Stimulated activated naive CD4-positive, alpha-beta T cell (primary cell): ENCODE data around the gene AHCY.
A peak's percentile ranks its signal among the peaks of the same experiment; 100 is the strongest.
"Not testable (repeated sequence)": the region's sequence is repeated elsewhere in the genome, so short reads cannot be mapped to it uniquely, and the experiment has no call there.

Experiments used
- DNase-seq, 6 experiments: peaks; one replicate each; lab custom pipeline; 2025; lab: John Stamatoyannopoulos, UW

The AHCY gene

DNA sequence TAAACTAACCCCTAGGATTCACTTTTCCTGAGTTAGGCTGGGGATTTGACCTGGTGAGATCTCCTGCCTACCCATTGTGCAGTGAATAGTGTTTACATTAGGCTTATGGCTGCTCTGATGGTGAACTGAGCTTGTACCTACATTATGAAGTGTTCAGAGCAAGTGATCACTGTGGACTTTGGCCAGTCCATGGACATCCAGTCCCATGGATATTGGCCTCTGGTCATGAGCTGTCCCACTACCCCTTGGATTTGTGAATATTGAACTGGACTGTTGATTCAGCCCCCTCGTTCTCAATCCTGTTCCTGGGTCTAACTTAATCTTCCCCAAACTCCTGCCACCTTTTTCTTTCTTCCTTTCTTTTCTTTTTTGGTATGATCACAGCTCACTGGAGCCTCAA is 48.2 kb downstream of the AHCY start:
- no peak for DNase-seq

DNA sequence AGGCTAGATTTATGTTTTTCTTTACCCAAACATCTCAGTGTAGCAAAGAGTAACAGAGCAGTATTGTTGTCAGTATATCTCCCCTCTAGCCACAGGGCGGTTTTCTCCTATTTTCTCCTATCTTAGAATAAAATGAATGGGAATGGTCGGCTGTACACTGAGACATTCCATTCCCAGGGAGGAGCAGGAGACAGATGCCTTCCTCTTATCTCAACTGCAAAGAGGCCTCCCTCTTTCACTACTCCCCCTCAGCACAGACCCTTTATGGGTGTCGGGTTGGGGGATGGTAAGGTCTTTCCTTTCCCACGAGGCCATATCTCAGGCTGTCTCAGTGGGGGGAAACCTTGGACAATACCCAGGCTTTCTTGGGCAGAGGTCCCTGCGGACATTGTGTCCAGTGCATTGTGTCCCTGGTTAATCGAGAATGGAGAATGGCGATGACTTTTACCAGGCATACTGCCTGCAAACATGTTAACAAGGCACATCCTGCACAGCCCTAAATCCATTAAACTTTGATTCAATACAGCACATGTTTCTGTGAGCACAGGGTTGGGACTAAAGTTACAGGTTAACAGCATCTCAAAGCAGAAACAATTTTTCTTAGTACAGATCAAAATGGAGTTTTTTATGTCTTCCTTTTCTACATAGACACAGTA is 50.6 kb downstream of the AHCY start:
- DNase-seq = not testable (repeated sequence)

DNA sequence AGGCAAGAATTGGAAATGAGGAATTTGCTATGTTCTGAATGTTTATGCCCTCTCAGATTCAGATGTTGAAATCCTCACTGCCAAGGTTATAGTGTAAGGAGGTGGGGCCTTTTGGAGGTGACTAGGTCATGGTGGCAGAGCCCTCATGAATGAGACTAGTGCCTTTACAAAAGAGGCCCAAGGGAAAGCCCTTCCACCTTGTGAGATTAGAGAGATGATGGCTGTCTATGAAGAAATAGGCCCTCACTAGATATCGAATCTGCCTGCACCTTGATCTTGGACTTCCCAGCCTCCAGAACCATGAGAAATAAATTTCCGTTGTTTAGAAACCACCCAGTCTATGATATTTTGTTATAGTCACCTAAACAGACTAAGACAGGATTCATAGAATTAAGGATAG is 51.5 kb downstream of the AHCY start:
- no peak for DNase-seq

DNA sequence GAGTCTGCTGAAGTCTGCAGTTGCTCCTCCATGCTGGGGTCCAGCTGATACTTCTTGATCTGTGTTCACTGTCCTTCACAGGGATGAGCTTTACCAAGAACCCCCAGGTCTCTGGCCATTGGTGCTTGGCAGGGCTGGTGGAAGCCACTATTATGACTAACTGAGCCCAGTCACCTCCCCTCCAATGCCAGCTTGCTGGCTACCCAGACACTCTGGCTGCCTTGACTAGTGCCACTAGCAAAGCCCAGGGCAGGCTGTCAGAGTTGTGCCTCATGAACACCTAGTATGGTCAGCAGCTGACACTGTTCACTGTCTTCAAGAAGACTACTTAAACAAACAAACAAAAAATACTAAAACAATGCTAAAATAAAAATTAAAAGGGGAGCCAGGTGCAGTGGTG is 53.1 kb downstream of the AHCY start:
- DNase-seq = no peak

DNA sequence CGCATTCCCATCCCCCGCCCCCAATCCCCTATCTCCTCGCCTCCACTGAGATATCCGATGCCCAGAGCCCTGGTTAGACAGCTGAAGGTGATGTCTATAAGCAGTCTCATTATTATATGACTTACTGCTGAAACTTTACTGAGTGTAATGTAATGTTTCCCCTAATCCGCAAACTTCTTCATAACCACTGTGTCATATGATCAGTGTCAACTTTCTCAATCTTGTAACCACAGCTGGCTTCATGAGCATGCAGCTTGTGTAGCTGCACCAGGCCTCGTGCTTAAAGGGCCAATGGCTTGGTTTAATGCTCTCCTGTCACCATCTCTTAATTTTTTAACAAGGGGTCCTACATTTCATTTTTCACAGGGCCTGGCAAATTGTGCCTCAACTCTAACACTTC is 53.9 kb downstream of the AHCY start:
- no peak for DNase-seq

DNA sequence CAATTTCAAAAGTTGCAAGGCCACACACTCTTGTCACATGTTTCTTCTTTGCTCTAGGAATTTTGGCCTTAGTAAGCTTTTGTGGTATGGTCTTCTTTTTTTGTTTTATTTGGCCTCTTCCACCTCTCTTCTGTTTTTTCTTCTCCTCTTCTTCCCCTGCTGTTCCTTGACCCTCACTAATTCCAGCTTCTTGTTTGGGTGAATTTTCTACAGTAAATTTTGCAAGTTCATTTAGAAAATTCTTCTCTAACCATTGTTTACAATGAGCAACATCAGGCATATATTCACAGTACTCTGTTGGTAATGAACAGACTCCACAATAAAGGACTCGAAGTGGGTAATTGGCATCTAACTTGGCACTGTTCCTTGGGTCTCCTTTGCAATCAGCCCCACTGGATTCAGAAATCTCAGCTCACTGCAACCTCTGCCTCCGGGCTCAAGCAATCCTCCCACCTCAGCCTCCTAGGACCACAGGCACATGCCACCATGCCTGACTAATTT is 57.0 kb downstream of the AHCY start:
- DNase-seq = no peak

DNA sequence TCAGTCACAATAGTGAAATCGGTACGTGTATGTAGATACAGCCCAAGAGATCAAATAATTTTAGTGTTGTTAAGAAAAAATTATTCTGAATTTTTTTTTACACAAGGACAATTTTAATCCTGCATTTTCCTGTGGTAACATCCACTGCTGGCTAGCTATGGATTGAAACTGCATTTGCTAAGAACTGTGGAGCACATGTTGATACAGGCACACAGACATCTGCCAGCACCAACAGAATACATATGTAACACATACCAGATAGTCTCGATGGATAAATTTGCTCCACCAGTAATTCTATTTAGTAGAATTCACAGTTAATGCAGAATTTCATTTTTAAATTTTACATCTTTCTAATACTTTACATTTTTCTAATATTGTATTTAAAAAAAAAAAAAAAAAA is 59.8 kb downstream of the AHCY start:
- DNase-seq = no peak

DNA sequence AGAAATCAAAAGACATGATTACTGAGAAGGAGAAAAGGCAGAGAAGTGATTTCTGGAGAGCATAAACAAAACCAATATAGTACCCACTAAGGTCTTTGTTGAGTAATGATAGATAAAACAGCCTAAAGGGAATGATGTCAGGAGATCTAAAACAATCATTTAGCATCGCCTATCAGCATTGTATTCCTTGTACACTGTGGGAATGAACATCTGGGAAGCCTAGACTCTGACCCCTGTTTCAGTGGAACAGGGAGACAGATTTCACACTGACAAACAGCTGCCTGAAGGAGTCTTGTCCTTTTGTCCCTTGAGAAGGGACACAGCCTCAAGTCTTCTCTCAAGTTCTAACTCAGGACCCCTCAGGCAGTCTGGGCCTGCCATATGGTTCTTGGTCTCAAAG is 60.3 kb downstream of the AHCY start:
- no peak for DNase-seq

DNA sequence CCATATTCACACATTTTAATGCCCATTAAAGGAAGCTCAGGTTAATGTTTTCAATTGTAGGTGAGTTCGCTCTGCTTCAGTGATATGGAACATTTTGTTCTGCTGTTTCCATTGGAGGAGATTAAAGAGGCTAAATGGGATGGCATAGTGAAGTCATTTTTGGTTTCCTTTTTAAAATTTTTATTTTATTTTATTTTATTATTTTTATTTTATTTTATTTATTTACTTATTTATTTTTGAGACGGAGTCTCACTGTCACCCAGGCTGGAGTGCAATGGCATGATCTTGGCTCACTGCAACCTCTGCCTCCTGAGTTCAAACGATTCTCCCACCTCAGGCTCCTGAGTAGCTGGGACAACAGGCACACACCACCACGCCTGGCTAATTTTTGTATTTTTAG is 61.1 kb downstream of the AHCY start:
- not testable (repeated sequence) for DNase-seq

DNA sequence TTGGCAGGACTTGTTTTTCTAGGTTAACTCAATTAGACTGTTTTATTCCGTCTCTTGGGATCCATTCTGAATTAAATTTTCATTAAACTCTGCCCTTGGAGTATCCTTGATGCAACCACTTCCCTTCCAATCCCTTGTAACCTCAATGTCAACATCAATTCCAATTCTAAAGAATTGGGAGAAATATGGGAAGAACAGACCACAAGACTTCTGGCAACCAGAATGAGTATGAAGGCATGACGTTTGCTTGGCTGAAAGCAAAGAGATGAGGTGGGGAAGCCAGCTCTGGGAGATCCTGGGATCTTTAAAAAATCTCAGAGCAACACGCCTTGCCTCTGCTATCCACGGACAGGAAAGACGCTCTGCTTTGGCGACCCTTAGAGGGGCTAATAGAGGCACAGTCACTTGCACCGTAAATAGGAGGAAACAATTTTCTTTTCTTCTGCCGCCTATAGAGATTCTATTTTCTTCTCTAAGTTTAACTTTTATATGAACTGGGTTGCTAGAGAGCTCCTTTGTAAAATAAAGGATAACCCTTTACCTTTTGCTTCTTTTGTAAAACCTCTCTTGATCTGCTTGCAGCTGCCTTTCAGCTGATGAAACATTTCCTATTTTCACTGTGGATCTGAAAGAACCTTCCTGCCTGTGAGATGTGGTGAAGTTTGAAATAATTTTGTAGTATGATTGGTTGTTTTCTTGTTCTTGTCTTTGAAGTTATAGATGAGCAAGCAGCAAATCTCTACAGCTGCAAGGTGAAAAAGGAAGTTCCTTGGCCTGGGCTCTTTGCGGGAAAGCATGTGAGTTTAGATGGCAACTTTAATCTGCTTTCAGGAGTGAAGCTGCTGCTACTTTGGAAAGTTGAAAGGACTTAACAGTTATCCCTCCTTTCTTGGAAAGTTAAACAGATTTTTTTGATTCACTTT is 62.2 kb downstream of the AHCY start, which contains the start of gene ASIP:
ASIP (plus strand) TSS at position 731 of the 923 bp plus-strand sequence. CDS start 18,952 bp downstream, outside the sequence.
- peak in 3 of 6 experiments; percentile 44 to 52 (median 48) for DNase-seq

DNA sequence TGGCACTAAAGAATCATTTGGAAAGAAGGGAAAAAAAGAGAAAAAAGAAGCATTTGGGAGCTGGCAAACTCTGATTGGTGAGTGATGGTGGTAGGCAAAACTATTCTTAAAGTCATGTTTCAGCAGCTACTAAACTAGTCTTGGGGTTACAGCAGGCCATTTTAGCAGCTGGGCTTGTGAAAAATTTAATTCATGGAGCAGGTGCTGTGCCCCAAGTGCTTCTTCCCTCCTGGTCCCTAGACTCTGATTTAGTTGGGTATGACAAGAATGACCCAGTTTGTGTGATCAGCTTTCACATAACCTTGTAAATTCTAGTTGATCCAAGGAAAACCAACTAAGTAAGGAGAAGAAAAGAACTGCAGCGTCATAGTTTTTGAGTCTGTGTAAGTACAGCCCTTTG is 63.0 kb downstream of the AHCY start:
- DNase-seq = no peak

DNA sequence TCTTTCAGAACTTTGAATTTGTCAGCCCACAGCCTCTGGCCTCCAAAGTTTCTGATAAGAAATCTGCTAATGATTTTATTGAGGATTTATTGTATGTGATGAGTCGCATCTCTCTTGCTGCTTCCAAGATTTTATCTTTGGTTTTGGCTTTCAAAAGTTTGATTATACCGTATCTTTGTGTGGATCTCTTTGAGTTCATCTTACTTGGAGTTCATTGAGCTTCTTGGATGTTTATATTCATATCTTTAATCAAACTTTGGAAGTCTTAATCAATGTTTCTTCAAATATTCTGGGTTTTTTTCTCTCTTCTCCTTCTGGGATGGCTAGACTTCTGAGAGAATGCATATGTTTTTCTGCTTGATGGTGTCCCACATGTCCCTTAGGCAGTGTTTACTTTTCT is 65.2 kb downstream of the AHCY start:
- DNase-seq = no peak

DNA sequence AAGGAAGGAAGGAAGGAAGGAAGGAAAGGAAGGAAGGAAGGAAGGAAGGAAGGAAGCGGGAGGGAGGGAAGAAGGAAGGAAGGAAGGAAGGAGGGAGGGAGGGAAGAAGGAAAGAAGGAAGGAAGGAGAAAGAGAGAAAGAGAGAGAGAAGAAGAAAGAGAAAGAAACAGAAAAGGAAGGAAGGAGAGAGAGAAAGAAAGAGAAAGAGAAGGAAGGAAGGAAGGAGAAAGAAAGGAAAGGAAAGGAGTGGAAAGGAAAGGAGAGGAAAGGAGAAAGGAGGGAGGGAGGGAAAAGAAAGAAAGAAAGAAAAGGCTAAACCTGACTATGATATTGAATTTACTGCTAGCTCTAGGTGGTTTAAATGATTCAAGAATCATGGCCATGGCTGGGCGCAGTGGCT is 67.3 kb downstream of the AHCY start:
- no peak for DNase-seq

DNA sequence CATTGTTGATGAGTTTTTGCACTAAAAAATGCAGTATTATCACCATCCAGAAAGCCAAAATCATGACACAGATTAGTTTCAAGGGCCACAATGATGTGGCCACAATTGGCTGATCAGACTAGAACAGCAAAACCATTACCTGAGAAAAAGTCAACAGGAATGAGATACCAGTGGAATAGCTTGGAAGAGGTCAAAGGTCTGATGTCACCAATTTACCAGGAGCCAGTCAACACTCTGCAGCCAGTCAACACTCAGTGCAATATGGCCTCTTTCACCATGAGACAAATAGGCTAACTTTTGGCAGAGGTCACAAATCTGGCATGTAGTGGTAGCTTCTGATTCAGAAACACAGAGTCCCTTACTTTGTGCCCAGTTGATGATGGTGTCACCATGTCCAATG is 69.5 kb downstream of the AHCY start:
- DNase-seq = no peak

DNA sequence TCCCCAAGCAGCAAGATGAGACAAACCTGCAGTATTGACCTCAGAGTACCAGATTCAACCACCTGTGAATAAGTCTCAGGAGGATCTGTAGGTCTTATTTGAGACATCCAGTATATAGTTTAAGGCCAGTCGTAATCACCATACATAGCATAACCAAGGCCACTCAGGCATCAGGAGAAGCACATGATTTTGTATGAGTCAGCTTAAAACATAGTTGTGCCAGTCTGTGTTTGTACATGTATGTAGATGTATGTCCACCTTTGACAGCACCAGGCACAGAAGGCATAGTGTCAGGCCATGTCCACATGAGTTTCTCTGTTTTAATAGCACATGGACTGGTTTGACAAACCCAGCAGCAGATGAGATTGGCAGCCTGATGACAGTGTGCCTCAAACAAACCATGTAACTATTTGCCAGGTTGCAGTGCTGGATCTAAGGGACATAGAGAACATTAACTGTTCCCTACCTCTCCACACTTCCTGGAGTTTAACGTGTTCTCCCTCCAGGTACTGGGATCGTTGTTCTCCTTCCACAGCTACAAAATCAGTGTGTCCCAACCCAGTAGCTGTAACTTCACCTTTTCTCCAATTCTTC is 70.6 kb downstream of the AHCY start:
- DNase-seq = no peak

DNA sequence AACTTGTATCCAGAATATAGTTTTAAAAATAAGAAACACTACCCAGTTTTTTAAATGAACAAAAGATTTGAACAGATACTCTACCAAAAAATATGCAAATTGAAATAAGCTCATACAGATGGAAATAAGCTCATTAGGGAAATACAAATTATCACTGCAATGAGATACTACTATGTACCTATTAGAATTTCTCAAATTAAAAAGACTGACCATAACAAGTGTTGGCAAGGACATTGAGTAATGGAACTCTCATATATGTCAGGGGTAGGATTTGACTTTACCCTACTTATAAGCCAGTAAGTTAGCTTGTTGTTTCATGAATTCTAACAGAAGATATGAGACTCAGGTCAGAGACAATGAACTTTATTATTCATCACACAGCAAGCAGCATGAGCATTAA is 71.5 kb downstream of the AHCY start:
- DNase-seq = no peak
